Measurements from ENCODE around the gene FXYD4. TPM values are rescaled to one million over a fixed set of nuclear protein-coding genes. Genes with fewer than 3 reads are reported as not detected.

FXYD4 gene
- total RNA-seq, 2 experiments from 2014 or later: not detected

GRCh38 chr10:43350156-43350555 lies 21.3 kb upstream of the FXYD4 start:
- H3K27me3 Mint-ChIP-seq: peaks cover 20% of the 10 kb centered on the region
- no peak for DNase-seq
- H3K36me3 Mint-ChIP-seq (ENCODE audit: low read depth): peaks cover 5% of the 10 kb centered on the region
- H3K4me1 Mint-ChIP-seq: peaks cover 41% of the 10 kb centered on the region
- H3K9me3 Mint-ChIP-seq: no peaks in the 10 kb centered on the region
- peak overlapping the region; percentile 54 for H3K27ac Mint-ChIP-seq
- ChIA-PET CTCF (interaction anchor here (0.9 to 1.8 kb wide), 4 partner anchors 57 to 147 kb away, joined by 3 to 6 read pairs (median 4); no protein-coding TSS in a partner anchor), POLR2A (no interaction called here)
- H3K4me3 Mint-ChIP-seq: no peak overlapping the region

- CTCF ChIA-PET: interaction anchor here (0.9 to 1.8 kb wide), 4 partner anchors 57 to 148 kb away, joined by 3 to 6 read pairs (median 4); no protein-coding TSS in a partner anchor
- no peak overlapping the region for H3K27ac Mint-ChIP-seq
- no peak overlapping the region for H3K4me3 Mint-ChIP-seq
- no peaks in the 10 kb centered on the region for H3K9me3 Mint-ChIP-seq
- DNase-seq: no peak
- POLR2A ChIA-PET: no interaction called here
- peaks cover 45% of the 10 kb centered on the region for H3K4me1 Mint-ChIP-seq
- peaks cover 20% of the 10 kb centered on the region for H3K27me3 Mint-ChIP-seq
- H3K36me3 Mint-ChIP-seq (ENCODE audit: low read depth): peaks cover 5% of the 10 kb centered on the region
These were observed 20.8 kb upstream of the FXYD4 start for GRCh38 chr10:43350686-43351085.

- Mint-ChIP-seq H3K27me3 (peaks cover 20% of the 10 kb centered on the region), H3K4me1 (peaks cover 51% of the 10 kb centered on the region), H3K4me3 (no peak overlapping the region), H3K36me3 (ENCODE audit: low read depth) (peaks cover 7% of the 10 kb centered on the region), H3K27ac (no peak overlapping the region), H3K9me3 (no peaks in the 10 kb centered on the region)
- POLR2A ChIA-PET: no interaction called here
- DNase-seq: no peak
- CTCF ChIA-PET: interaction anchor here (0.6 to 1.8 kb wide), 5 partner anchors 58 to 146 kb away, joined by 3 to 6 read pairs (median 4); no protein-coding TSS in a partner anchor
These were observed 20.1 kb upstream of the FXYD4 start for GRCh38 chr10:43351301-43351700.

DNA sequence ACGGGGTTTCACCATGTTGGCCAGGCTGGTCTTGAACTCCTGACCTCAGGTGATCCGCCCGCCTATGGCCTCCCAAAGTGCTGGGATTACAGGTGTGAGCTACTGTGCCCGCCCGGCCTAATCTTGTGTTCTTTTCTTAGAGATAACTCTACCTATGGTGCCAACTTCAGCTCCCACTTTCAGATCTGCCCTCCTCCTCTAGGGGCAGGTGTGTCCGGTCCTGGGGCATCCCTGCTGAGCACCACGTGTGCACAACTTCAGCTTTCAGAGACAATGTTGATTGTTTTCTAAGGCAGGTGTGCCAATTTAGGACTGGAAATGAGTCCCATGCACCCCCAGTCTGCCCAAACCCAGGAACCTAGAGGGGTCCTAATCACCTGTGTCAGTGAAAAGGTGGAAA lies 18.5 kb upstream of the FXYD4 start:
- Mint-ChIP-seq H3K27ac (no peak overlapping the region), H3K4me3 (no peak overlapping the region), H3K4me1 (peaks cover 52% of the 10 kb centered on the region), H3K9me3 (no peaks in the 10 kb centered on the region), H3K36me3 (ENCODE audit: low read depth) (peaks cover 6% of the 10 kb centered on the region), H3K27me3 (peaks cover 20% of the 10 kb centered on the region)
- ChIA-PET CTCF (interaction anchor here (1.7 kb wide), 1 partner anchor 9 kb away, joined by 5 read pairs; no protein-coding TSS in a partner anchor), POLR2A (no interaction called here)
- DNase-seq: no peak

DNA sequence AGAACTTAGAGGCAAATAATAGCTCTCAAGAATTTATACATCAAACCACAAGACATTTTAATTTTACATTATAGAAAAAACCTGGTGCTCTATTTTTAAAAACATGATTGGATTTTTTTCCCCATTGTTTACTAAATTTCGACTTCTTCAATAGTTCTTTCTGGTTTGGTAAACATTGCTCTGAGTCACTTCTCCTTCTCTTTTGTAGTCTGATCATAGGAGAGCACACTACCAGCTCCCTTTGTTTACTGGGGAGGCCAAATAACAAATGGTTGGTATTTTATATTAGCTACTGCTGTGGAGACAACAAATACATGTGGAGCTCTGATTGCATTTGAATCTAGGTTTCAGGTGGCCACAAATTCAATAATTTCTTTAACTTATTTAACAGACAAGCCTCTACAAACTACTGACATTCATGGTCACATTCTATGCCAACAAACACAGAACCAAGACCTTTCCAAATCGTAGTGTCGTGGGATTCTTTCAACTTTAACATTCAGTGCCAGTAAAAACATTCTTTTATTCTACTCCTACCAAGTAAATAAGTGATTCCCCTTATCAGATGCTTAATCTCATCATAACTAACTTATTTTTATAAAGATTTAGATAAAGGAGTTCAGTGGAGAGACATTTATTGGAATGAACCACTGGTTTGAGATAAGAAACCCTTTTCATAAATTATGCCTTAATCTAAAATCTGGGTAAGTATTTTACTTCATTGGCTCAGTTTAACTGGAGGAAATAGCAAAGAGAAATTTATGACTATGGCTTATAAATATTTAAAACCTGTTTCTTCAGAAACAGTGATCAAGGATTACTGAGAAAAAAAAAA lies 17.7 kb upstream of the FXYD4 start:
- H3K27me3 Mint-ChIP-seq: peaks cover 18% of the 10 kb centered on the region
- no peaks in the 10 kb centered on the region for H3K9me3 Mint-ChIP-seq
- DNase-seq: no peak
- ChIA-PET CTCF (interaction anchor here (0.6 to 1.7 kb wide), 3 partner anchors 8 to 553 kb away, joined by 3 to 5 read pairs (median 3); no protein-coding TSS in a partner anchor), POLR2A (no interaction called here)
- peaks cover 5% of the 10 kb centered on the region for H3K36me3 Mint-ChIP-seq (ENCODE audit: low read depth)
- H3K4me3 Mint-ChIP-seq: no peak overlapping the region
- peaks cover 45% of the 10 kb centered on the region for H3K4me1 Mint-ChIP-seq
- H3K27ac Mint-ChIP-seq: no peak overlapping the region

DNA sequence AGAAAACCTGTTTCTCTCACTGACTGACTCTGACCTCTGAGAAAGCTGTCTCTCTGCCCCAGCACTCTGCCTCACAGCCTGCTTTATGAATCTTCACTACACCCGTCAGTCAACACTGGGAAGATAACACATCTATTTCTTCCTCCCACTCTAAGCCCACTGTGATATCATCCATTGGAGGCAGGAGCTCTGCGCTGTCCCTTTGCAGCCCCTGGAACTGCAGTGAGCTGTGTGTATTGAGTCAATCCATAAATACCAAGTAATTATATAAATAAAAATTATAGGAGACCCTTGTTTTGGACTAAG lies 17.2 kb upstream of the FXYD4 start:
- CTCF ChIA-PET: interaction anchor here (0.5 to 1.0 kb wide), 4 partner anchors 10 to 553 kb away, joined by 3 to 5 read pairs (median 3); no protein-coding TSS in a partner anchor
- Mint-ChIP-seq H3K27me3 (peaks cover 17% of the 10 kb centered on the region), H3K9me3 (no peaks in the 10 kb centered on the region), H3K4me1 (peaks cover 39% of the 10 kb centered on the region), H3K36me3 (ENCODE audit: low read depth) (peaks cover 5% of the 10 kb centered on the region), H3K27ac (no peak overlapping the region), H3K4me3 (no peak overlapping the region)
- no peak for DNase-seq
- POLR2A ChIA-PET: no interaction called here

- peaks cover 14% of the 10 kb centered on the region for H3K27me3 Mint-ChIP-seq
- no peaks in the 10 kb centered on the region for H3K9me3 Mint-ChIP-seq
- H3K36me3 Mint-ChIP-seq (ENCODE audit: low read depth): peaks cover 6% of the 10 kb centered on the region
- peaks cover 36% of the 10 kb centered on the region for H3K4me1 Mint-ChIP-seq
- H3K4me3 Mint-ChIP-seq: no peak overlapping the region
- ChIA-PET CTCF (interaction anchor here (0.5 to 1.0 kb wide), 4 partner anchors 10 to 63 kb away, joined by 3 to 5 read pairs (median 3); no protein-coding TSS in a partner anchor), POLR2A (no interaction called here)
- DNase-seq: no peak
- H3K27ac Mint-ChIP-seq: no peak overlapping the region
These were observed 16.5 kb upstream of the FXYD4 start for GRCh38 chr10:43354879-43355380.

GRCh38 chr10:43355749-43356371 lies 15.6 kb upstream of the FXYD4 start:
- CTCF ChIA-PET: interaction anchor here (0.8 to 1.8 kb wide), 3 partner anchors 10 to 35 kb away, joined by 3 to 5 read pairs (median 3); no protein-coding TSS in a partner anchor
- H3K27me3 Mint-ChIP-seq: peaks cover 6% of the 10 kb centered on the region
- H3K4me1 Mint-ChIP-seq: peaks cover 34% of the 10 kb centered on the region
- peak; percentile 34 for DNase-seq
- POLR2A ChIA-PET: no interaction called here
- H3K4me3 Mint-ChIP-seq: peak overlapping the region; percentile 17
- peak overlapping the region; percentile 84 for H3K27ac Mint-ChIP-seq
- peaks cover 7% of the 10 kb centered on the region for H3K36me3 Mint-ChIP-seq (ENCODE audit: low read depth)
- no peaks in the 10 kb centered on the region for H3K9me3 Mint-ChIP-seq

DNA sequence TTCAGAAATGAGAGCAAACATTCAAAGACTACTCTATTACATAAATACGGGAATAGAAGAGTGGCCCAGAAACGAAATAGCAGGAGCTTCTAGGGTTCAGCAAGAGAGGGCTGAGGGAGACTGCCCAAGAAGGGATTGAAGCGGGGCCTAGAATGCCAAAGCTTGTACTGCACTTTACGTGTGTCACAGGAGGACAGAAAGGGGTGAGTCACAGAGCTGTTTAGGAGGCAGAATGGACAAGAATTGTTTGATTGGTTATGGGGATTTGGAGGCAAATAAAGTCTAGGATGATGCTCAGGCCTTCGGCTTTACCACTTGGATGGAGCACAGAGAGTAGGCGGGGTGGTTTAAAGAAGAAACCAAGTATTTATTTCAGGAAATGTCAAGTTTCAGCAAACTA lies 11.3 kb upstream of the FXYD4 start:
- Mint-ChIP-seq H3K4me1 (peaks cover 48% of the 10 kb centered on the region), H3K4me3 (peak overlapping the region; percentile 11)
- POLR2A ChIA-PET: interaction anchor here (0.5 kb wide), 1 partner anchor 48 kb away, joined by 4 read pairs; no protein-coding TSS in a partner anchor

GRCh38 chr10:43361547-43362190 lies 9.8 kb upstream of the FXYD4 start:
- Mint-ChIP-seq H3K27ac (peak overlapping the region; percentile 99), H3K4me1 (peaks cover 37% of the 10 kb centered on the region), H3K36me3 (ENCODE audit: low read depth) (peaks cover 8% of the 10 kb centered on the region), H3K27me3 (no peaks in the 10 kb centered on the region), H3K4me3 (peak overlapping the region; percentile 94), H3K9me3 (no peaks in the 10 kb centered on the region)
- DNase-seq: peak; percentile 22
- ChIA-PET CTCF (interaction anchor here (0.7 to 1.2 kb wide), 2 partner anchors 8 to 87 kb away, joined by 5 read pairs; no protein-coding TSS in a partner anchor), POLR2A (no interaction called here)

More for the DNA sequence above, 11.3 kb upstream of the FXYD4 start:
- peak overlapping the region; percentile 31 for H3K27ac Mint-ChIP-seq
- no peaks in the 10 kb centered on the region for H3K9me3 Mint-ChIP-seq
- DNase-seq: no peak
- H3K36me3 Mint-ChIP-seq (ENCODE audit: low read depth): peaks cover 10% of the 10 kb centered on the region
- H3K27me3 Mint-ChIP-seq: no peaks in the 10 kb centered on the region
- CTCF ChIA-PET: interaction anchor here (1.0 to 1.1 kb wide), 2 partner anchors 11 to 84 kb away, joined by 3 to 6 read pairs; no protein-coding TSS in a partner anchor

- Mint-ChIP-seq H3K4me3 (peak overlapping the region; percentile 94), H3K27me3 (no peaks in the 10 kb centered on the region), H3K4me1 (peaks cover 34% of the 10 kb centered on the region), H3K27ac (peak overlapping the region; percentile 99), H3K9me3 (no peaks in the 10 kb centered on the region), H3K36me3 (ENCODE audit: low read depth) (peaks cover 8% of the 10 kb centered on the region)
- peak; percentile 99 for DNase-seq
- ChIA-PET POLR2A (no interaction called here), CTCF (interaction anchor here (0.7 to 1.2 kb wide), 2 partner anchors 9 to 87 kb away, joined by 5 read pairs; no protein-coding TSS in a partner anchor)
These were observed 9.1 kb upstream of the FXYD4 start for GRCh38 chr10:43362191-43362839.

- DNase-seq: no peak
- no peaks in the 10 kb centered on the region for H3K9me3 Mint-ChIP-seq
- H3K27ac Mint-ChIP-seq: no peak overlapping the region
- H3K4me1 Mint-ChIP-seq: peaks cover 32% of the 10 kb centered on the region
- ChIA-PET CTCF (interaction anchor here (0.6 to 2.0 kb wide), 5 partner anchors 8 to 78 kb away, joined by 3 to 5 read pairs (median 3); no protein-coding TSS in a partner anchor), POLR2A (no interaction called here)
- no peaks in the 10 kb centered on the region for H3K27me3 Mint-ChIP-seq
- H3K4me3 Mint-ChIP-seq: no peak overlapping the region
- H3K36me3 Mint-ChIP-seq (ENCODE audit: low read depth): peaks cover 6% of the 10 kb centered on the region
These were observed 6.4 kb upstream of the FXYD4 start for GRCh38 chr10:43365001-43365400.

Measured in activated CD4-positive, alpha-beta T cell treated with anti-CD3 and anti-CD28 coated beads, Interleukin-2, amount 10 ng/mL, durations not matched to agents 7 days and 5 days (primary cell).